Left renal cortex interstitium (tissue), 4 donors: ENCODE measurements around the gene FERMT3. TPM values are rescaled to one million over a fixed set of nuclear protein-coding genes. Genes with fewer than 3 reads are reported as not detected.

Experiments
- DNase-seq, 4 donors: peaks; one replicate each; pipeline ENCODE4 v3.0.0-alpha.2; 2013; ENCODE audit warnings: low read depth in 4 of 4, low spot score in 2 of 4, missing footprints in 1 of 4
- polyA plus RNA-seq, 4 donors: library from polyadenylated mRNA; unstranded; fragments of 120-200 nt; gene quantifications; one replicate each; pipeline ENCODE4 v1.2.1, GENCODE V29; 2013; ENCODE audit not compliant: insufficient read length in 4 of 4

FERMT3 gene
- polyA plus RNA-seq, 4 donors, result 4.4 to 8.1 (median 4.9) TPM

- DNase-seq, result no peak
Measured at GRCh38 chr11:64259533-64260067, 53.1 kb downstream of the FERMT3 start.

- DNase-seq, result no peak
Measured at GRCh38 chr11:64260147-64260708, 53.7 kb downstream of the FERMT3 start.

- no peak for DNase-seq
Measured at GRCh38 chr11:64261556-64262080, 55.1 kb downstream of the FERMT3 start.

- DNase-seq, result no peak
Measured at GRCh38 chr11:64262271-64263002, 55.9 kb downstream of the FERMT3 start.

- DNase-seq, result no peak
Measured at GRCh38 chr11:64263021-64263946, 56.8 kb downstream of the FERMT3 start.

- no peak for DNase-seq
Measured at GRCh38 chr11:64263947-64264317, 57.4 kb downstream of the FERMT3 start.

GRCh38 chr11:64264371-64264852, 57.9 kb downstream of the FERMT3 start:
- no peak for DNase-seq

GRCh38 chr11:64265176-64266160, 58.9 kb downstream of the FERMT3 start:
- DNase-seq, result no peak

GRCh38 chr11:64266339-64266738, 59.8 kb downstream of the FERMT3 start:
- DNase-seq, result no peak

GRCh38 chr11:64267207-64267945, 60.9 kb downstream of the FERMT3 start:
- DNase-seq, result no peak

- DNase-seq, result no peak
Measured at GRCh38 chr11:64268025-64268892, 61.7 kb downstream of the FERMT3 start.

- no peak for DNase-seq
Measured at GRCh38 chr11:64268893-64269539, 62.5 kb downstream of the FERMT3 start.

GRCh38 chr11:64269540-64270220, 63.2 kb downstream of the FERMT3 start:
- peak; percentile 96 to 99 (median 98) for DNase-seq
